ES-I3 (cell line): ENCODE data around the gene LRFN4.

ENCODE experiments used
- H3K36me3 ChIP-seq: 2 replicates; pipeline ENCODE4 v1.6.1; 2013; ENCODE audit warnings: mild to moderate bottlenecking, low read length, control low read depth, moderate library complexity; ENCODE audit not compliant: insufficient read depth
- H3K4me1 ChIP-seq: 2 replicates; pipeline ENCODE4 v1.6.1; 2013; ENCODE audit warnings: mild to moderate bottlenecking, control low read depth, low read length; ENCODE audit not compliant: insufficient read depth
- H3K9ac ChIP-seq: 2 replicates; pipeline ENCODE4 v1.6.1; 2013; ENCODE audit warnings: low read depth, mild to moderate bottlenecking, low read length, moderate library complexity
- H3K9me3 ChIP-seq: 2 replicates; pipeline ENCODE4 v1.6.1; 2013; ENCODE audit warnings: mild to moderate bottlenecking, low read length, moderate library complexity; ENCODE audit not compliant: control insufficient read depth, insufficient read depth

LRFN4 gene

DNA sequence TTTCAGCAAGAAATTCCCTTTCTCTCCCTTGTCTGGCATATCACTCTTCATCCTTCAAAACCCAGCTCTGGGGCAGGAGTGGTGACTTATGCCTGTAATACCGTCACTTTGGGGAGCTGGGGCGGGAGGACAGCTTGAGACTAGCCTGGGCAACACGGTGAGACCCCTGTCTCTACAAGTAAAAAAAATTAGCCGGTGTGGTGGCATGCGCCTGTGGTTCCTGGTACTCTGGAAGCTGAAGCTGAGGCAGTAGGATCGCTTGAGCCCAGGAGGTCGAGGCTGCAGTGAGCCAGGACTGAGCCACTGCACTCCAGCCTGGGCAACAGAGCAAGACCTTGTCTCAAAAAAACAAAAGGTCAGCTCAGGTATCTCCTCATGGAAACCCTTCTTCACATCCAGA, 15.0 kb upstream of the LRFN4 start:
- no peaks in the 10 kb centered on the region; the same call in 1 of the 2 replicates for H3K4me1 ChIP-seq
- H3K36me3 ChIP-seq, result peaks cover 22% of the 10 kb centered on the region
- no peaks in the 10 kb centered on the region for H3K9me3 ChIP-seq
- peak overlapping the region; percentile 99; the same call in 1 of the 2 replicates for H3K9ac ChIP-seq

DNA sequence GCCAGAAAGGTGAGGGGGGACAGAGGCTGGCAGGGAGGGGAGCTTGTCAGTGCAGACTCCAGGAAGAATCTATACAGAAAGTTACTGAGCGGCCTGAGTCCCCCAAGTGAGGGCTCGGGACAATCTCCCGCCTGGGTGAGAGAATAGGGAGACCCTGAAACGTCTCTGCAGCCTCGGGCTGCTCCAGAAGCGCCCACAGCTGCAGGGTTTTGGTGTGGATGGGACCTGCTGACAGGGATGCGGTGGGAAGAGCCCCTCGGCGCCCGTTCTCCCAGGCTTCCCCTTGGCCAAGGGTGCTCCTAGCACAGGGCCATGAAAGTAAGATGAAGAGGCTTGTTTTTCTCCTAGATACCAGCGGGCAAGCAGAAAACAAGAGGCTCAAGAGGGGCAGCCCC, 14.4 kb upstream of the LRFN4 start:
- H3K9ac ChIP-seq, result peak overlapping the region; percentile 99
- H3K36me3 ChIP-seq, result peaks cover 22% of the 10 kb centered on the region
- H3K4me1 ChIP-seq, result no peaks in the 10 kb centered on the region; the same call in 1 of the 2 replicates

DNA sequence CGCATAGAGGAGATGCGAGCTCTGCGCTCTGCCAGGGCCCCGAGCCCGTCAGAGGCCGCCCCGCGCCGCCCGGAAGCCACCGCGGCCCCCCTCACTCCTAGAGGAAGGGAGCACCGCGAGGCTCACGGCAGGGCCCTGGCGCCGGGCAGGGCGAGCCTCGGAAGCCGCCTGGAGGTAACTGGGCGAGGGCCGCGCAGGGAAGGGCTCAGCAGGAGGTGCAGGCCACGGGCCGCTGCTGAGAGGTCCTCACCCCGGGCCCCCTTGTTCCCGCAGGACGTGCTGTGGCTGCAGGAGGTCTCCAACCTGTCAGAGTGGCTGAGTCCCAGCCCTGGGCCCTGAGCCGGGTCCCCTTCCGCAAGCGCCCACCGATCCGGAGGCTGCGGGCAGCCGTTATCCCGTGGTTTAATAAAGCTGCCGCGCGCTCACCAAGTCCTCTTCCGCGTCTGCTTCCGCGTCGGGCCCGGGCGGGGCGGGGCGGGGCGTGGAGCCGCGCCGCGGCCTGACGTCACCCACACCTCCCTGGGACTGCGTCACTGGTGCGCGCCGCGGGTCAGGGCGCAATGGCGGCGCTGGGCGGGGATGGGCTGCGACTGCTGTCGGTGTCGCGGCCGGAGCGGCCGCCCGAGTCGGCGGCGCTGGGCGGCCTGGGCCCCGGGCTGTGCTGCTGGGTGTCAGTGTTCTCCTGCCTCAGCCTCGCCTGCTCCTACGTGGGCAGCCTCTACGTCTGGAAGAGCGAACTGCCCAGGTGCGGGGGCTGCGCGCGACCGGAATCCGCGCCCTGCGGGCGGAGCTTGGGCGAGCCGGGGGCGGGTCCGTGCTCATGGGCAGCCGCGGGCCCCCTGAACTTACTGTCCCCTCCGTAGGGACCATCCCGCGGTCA, 13.7 kb upstream of the LRFN4 start, which contains the start of gene RCE1:
Gene RCE1 (plus strand): TSS at position 546 of the 880 bp plus-strand sequence. CDS start 15 bp downstream, at position 561.
- no peaks in the 10 kb centered on the region; the same call in 1 of the 2 replicates for H3K4me1 ChIP-seq
- no peaks in the 10 kb centered on the region for H3K9me3 ChIP-seq

More for the DNA sequence above, 14.4 kb upstream of the LRFN4 start:
- H3K9me3 ChIP-seq, result no peaks in the 10 kb centered on the region

DNA sequence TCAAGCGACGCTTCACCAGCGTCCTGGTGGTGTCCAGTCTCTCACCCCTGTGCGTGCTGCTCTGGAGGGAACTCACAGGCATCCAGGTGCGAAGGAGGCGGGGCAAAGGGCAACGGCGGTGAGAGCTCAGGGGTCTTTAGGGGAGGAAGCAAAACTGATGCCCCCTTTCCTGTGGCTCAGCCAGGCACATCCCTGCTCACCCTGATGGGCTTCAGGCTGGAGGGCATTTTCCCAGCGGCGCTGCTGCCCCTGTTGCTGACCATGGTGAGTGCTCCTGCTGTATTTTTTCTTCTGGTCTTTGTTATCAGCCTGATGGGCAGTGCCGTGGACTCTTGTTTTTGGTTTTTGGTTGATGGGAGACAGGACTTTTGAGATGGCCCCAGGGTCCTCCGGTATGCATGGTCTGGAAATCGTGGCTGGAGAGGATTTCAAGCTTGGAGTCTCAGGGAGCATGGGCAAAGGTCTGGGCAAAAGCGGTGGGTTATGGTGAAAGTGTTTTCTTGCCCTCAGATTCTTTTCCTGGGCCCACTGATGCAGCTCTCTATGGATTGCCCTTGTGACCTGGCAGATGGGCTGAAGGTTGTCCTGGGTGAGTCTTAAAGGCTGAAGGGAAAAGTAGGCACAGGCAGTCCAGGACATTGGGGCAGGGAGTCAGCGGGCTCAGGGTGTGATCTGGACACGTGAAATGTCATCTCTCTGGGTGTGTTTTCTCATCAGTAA, 12.9 kb upstream of the LRFN4 start:
- H3K36me3 ChIP-seq, result peaks cover 22% of the 10 kb centered on the region

More for the DNA sequence above, 13.7 kb upstream of the LRFN4 start, which contains the start of gene RCE1:
- Histone ChIP-seq H3K9ac (peak within 1 kb of the TSS; percentile 99), H3K36me3 (peaks cover 22% of the 10 kb centered on the region)

DNA sequence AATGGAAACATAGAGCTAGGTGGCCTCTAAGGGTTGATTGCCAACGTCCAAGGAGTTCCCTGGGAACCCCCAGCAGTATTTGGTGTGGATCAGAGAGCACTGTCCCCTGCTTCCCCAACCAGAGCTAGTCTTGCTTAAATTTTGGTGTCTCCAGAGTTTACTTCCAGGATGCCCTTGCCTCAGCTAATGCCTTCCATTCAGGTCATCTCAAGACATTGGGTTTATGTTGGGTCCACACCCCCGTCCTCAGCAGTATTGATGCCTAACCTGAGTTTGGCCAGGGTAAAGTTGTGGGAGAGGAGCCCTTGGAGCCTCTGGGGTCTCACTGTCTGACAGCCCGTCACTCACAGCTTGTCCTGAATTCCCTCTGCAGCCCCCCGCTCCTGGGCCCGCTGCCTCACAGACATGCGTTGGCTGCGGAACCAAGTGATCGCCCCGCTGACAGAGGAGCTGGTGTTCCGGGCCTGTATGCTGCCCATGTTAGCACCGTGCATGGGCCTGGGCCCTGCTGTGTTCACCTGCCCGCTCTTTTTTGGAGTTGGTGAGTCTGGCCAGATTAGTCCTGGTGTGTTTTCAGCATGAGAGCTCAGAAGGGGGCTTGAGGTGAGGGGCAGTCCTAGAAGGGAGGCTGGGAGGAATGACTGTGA, 12.2 kb upstream of the LRFN4 start:
- no peaks in the 10 kb centered on the region; the same call in 1 of the 2 replicates for H3K4me1 ChIP-seq
- H3K36me3 ChIP-seq, result peaks cover 22% of the 10 kb centered on the region
- H3K9ac ChIP-seq, result no peak overlapping the region
- no peaks in the 10 kb centered on the region for H3K9me3 ChIP-seq

More for the DNA sequence above, 12.9 kb upstream of the LRFN4 start:
- no peaks in the 10 kb centered on the region for H3K9me3 ChIP-seq
- peak overlapping the region; percentile 99 for H3K9ac ChIP-seq
- no peaks in the 10 kb centered on the region; the same call in 1 of the 2 replicates for H3K4me1 ChIP-seq

DNA sequence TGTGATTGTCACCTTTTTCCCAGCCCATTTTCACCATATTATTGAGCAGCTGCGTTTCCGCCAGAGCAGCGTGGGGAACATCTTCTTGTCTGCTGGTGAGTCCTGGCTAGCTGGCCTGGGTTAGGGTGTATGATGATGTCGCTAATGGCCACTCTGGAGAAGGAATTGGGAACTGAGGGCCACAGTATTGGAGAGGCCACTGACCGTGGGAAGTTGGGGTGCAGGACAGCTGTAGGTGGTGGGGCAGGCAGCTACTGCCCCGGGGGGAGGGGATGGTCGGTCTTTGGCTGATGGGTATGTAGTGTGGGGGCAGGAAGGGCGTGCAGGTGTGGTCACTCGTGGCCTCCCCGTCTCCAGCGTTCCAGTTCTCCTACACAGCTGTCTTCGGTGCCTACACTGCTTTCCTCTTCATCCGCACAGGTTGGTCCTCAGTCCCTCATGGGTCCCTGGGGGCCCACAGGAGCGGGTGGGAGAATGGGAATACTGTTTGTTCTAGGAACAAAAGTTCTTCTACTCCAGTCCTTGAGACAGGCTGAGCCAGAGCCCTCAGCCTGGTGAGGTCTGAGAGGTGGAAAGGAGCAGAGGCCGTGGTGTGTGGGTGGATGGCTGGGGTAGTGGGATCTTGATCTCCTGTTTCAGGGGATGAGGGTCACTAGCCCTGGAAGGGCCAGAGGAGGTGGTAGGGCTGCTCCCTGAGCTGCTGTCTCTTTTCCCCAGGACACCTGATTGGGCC, 11.6 kb upstream of the LRFN4 start:
- Histone ChIP-seq H3K9me3 (no peaks in the 10 kb centered on the region), H3K36me3 (peaks cover 21% of the 10 kb centered on the region), H3K4me1 (no peaks in the 10 kb centered on the region; the same call in 1 of the 2 replicates), H3K9ac (no peak overlapping the region)

DNA sequence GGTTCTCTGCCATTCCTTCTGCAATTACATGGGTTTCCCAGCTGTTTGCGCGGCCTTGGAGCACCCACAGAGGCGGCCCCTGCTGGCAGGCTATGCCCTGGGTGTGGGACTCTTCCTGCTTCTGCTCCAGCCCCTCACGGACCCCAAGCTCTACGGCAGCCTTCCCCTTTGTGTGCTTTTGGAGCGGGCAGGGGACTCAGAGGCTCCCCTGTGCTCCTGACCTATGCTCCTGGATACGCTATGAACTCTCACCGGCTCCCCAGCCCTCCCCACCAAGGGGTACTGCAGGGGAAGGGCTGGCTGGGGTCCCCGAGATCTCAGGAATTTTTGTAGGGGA, 11.0 kb upstream of the LRFN4 start:
- Histone ChIP-seq H3K9ac (no peak overlapping the region), H3K9me3 (no peaks in the 10 kb centered on the region), H3K4me1 (no peaks in the 10 kb centered on the region; the same call in 1 of the 2 replicates), H3K36me3 (peaks cover 16% of the 10 kb centered on the region)

DNA sequence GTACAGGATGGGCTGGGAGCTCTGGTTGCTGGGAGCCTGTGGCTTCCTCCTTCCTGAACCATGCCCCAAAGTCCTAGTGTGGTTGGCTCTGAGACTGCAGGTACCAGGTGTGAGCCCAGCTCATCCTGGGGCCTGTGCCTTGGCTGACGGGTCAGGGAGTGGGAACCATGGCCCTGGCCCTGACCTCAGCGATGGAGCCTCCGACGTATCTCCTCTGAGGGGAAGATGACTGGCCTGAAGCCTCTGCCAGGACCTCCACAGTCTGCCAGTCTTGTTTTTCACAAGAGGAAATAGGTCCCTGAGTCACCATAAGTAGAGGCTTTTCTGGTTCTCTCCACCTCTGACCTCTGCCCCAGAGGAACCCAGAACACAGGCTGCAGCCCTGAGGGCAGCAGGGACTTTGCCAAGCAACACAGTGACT, 10.2 kb upstream of the LRFN4 start:
- no peak overlapping the region for H3K9ac ChIP-seq
- peaks cover 15% of the 10 kb centered on the region for H3K36me3 ChIP-seq
- no peaks in the 10 kb centered on the region for H3K9me3 ChIP-seq
- H3K4me1 ChIP-seq, result no peaks in the 10 kb centered on the region; the same call in 1 of the 2 replicates

DNA sequence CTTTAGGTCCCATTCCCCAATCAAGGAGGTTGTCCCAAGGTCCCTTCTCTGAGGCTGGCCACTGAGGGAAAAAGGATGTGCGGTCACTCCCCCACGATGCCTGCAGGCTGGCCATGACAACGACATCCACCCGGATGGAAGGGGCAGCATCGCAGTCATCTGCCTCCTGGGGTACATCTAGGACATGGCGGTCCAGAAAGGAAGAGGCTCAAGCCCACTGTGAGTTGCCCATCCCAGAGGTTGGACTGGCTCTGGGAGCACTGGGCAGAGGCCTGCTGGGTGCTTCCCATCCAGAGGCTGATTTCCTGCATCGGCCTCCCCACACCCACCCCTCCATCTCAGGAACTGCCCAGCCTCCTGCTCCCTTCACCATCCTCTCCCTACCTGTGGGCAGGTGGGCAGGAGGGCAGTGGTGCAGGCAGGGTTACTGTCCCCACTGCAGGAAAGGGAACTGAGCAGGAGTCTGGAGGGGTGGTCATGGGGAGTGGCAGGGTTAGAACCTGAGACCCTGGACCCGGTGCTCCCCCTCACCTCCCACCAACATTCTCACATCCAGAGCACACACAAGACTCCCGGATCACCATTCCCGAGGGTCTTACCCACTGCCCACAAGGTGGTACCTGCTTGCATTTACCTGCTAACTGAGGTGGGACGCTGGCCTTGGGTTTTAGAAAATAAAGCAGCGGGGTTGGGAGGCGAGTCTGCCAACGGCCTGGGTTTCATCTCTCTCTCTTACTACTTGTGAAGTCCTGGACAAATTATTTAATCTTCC, 9.2 kb upstream of the LRFN4 start:
- Histone ChIP-seq H3K9me3 (no peaks in the 10 kb centered on the region), H3K4me1 (no peaks in the 10 kb centered on the region), H3K36me3 (peaks cover 15% of the 10 kb centered on the region), H3K9ac (no peak overlapping the region)

DNA sequence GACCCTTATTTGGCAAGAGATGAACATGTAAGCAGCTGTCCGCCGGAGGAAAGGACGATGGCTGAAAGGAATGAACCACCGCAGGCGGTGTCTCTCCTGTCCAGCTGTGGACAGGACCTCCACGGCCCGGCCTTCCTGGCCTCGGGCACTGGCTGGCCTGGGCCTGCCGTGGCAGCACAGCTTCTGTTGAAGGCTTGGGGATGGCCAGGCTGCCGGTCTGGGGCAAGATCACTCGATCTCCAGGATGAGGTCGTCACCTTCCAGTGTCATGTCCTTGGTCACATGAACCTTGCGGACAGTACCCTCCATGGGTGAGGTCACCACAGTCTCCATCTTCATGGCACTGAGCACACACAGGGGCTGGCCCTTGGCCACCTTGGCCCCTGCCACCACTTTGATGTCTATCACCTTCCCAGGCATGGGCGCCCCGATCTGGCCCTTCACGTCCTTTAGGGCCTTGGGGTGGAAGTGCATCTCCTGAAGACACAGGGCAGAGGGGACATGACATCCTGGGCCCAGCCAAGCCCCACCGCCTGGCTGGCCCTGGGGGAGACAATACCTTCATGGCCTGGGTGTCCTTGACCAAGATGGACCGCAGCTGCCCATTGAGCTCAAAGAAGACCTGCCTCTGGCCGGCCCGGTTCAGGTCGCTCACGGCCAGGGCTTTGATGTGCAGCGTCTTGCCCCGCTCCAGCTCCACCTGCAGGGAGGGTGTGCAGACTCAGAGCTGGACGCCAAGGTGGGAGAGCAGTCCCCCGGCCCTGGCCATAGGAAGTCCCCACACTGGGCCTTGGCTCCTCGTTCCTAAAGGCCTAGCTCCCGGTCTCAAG, 8.0 kb upstream of the LRFN4 start:
- H3K9ac ChIP-seq, result no peak overlapping the region
- H3K36me3 ChIP-seq, result peaks cover 15% of the 10 kb centered on the region
- H3K4me1 ChIP-seq, result no peaks in the 10 kb centered on the region
- no peaks in the 10 kb centered on the region for H3K9me3 ChIP-seq

DNA sequence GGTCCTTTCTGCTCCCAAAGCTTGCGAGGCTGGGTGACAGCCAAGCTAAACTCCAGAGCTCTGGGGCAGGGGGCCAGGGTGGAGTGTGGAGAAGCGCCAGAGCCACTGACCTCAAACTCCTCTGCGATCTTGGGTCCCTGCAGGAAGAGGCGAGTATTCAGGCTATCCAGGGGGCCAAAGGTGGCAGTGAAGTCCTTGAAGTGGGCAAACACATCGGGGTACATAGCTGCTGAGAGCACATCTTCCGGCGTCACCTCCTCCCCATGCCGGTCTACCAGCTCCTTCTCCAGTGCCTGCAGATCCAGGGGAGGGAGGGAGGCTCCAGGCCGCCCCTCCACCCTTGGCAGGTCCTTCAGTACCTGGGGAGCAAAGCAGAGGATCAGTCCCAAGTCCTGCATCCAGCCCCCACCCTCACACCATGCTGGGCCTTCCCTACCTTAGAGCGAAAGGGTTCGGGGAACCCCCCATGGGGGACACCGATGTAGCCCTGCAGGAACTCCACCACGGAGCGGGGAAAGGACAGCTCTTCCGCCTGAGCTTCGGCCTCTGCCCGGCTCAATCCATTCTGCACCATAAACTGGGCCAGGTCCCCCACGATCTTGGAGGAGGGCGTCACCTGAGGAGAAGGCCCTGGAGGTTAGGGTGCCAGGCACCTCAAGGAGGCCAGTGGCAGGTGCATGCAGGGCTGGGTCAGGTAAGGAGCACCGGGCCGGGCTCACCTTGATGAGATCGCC, 7.2 kb upstream of the LRFN4 start:
- Histone ChIP-seq H3K36me3 (peaks cover 15% of the 10 kb centered on the region), H3K4me1 (no peaks in the 10 kb centered on the region), H3K9me3 (no peaks in the 10 kb centered on the region), H3K9ac (no peak overlapping the region)

DNA sequence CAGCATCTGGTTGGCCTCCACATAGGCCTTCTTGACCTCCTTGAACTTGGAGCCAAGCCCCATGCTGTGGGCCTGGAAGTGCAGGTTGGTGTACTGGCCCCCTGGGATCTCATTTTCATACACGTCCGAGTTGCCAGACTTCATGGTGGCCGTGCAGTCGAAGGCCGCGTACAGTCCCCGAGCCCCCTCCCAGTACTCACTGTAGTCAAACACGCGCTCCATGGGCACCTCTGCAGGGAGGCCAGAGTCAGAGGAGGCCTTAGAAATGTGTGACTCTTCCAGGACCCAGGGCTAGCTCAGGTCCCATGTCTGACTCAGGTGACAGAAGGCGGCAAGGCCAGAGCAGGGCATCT, 6.7 kb upstream of the LRFN4 start:
- Histone ChIP-seq H3K4me1 (no peaks in the 10 kb centered on the region), H3K36me3 (peaks cover 10% of the 10 kb centered on the region; the same call in 1 of the 2 replicates), H3K9me3 (no peaks in the 10 kb centered on the region)

More for the DNA sequence above, 6.7 kb upstream of the LRFN4 start:
- no peak overlapping the region for H3K9ac ChIP-seq
